ENCODE data around the gene MINDY4. TPM values are rescaled to one million over a fixed set of nuclear protein-coding genes. Genes with fewer than 3 reads are reported as not detected.
"Not testable (repeated sequence)": the region's sequence is repeated elsewhere in the genome, so short reads cannot be mapped to it uniquely, and the experiment has no call there.

Gene MINDY4
- total RNA-seq, 1 donor from 2014 or later: 5.3 TPM

DNA sequence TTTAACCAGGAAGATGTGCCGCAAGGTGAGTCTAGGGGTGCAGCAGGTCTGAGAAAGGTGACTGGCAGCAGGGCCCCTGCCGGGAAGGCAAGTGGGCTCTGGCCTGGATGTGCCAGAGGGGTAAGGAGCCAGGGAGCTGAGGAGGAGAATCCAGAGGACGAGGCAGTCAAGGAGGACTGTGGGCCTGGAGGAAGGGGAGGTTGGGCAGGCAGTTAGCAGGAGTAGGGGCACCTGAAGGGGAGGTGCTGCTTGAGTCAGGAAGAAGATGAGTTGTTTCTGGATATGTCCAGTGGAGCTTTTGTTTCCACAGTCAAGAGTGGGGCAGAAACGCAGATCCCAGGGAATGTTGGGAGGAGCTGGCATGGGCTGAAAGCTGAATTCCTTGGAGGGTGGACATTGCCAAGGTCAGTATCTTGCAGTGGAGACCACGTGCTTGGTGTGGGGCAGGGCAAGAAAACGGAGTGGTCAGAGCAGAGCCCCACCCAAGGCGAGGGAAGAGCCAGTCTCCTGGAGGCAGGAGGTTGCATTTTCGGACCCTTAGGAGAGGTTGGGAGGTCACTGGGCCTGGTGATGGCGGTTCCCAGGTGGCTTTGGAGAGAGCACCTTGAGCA is 34.0 kb downstream of the MINDY4 start:
- DNase-seq: no peak

- no peak for DNase-seq
These were observed 34.7 kb downstream of the MINDY4 start for GRCh38 chr7:30805931-30806330.

GRCh38 chr7:30807477-30807876 is 36.3 kb downstream of the MINDY4 start:
- not testable (repeated sequence) for DNase-seq

DNA sequence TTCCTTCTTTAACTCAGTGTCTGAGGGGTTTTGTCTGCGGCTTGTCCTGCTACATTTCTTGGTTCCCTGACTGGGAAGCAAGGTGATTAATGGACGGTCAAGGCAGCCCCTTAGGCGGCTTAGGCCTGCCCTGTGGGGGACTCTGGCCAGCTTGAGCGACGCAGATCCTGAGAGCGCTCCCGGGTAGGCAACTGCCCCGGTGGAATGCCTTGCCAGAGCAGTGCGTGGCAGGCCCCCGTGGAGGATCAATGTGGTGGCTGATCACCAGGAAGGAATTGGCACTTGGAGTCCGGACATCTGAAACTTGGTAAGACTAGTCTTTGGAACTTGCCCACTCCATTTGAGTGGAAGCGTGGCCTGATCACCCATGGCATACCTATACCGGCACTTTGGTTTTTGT is 36.7 kb downstream of the MINDY4 start:
- not testable (repeated sequence) for DNase-seq

- no peak for DNase-seq
These were observed 39.8 kb downstream of the MINDY4 start for GRCh38 chr7:30810986-30811385.

DNA sequence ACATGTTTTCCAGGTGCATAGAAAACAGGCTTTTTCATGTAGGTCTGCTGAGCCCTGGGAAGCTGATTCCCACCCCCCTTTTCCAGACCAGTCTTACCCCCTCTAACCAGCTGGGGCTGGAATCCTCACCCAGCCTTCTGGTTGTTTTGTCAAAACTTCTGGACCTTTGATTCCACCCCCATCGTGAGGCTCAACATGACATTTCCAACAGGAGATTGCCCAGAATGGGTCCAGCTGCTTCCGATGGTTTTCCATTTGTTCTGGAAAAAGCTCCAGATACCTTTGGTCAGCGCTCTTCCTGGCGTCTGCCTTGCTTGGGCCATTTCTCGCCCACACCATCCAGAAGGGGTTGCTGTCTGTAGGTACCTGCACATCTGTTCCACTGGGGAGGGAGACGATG is 41.5 kb downstream of the MINDY4 start:
- no peak for DNase-seq

- DNase-seq: no peak
These were observed 42.2 kb downstream of the MINDY4 start for GRCh38 chr7:30813466-30813865.

DNA sequence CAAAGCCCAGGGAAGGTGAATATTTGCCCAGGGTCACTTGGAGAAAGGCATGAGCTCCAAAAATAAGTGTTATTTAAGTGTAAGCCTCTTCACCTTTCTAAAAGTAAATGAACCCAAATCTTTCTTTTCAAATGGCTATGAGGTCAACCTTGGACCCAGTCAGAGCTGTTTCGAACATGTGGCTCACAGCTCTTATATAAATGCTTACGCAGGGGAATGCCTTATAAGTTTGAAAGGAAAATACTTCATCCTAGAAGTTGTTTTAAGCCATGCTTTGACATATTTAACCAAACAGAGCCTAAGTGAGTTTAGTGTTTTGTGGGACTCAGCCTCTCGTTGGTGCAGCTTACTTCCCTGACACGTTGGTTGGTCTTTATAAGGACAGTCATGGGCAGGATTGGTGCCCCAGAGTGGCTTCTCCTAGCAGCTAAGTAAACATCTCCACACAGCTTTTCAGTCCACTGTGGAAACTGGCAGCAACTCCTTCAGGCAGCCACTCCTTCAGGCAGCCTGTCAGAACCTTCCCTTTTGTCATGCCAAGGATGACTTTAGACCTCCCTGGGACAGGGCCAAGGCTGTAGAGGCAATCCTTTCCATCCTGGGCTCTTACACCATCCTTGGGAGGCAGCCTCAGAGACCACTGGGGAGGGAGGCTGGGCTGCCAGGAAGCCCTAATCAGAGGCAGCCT is 43.6 kb downstream of the MINDY4 start:
- DNase-seq: no peak

DNA sequence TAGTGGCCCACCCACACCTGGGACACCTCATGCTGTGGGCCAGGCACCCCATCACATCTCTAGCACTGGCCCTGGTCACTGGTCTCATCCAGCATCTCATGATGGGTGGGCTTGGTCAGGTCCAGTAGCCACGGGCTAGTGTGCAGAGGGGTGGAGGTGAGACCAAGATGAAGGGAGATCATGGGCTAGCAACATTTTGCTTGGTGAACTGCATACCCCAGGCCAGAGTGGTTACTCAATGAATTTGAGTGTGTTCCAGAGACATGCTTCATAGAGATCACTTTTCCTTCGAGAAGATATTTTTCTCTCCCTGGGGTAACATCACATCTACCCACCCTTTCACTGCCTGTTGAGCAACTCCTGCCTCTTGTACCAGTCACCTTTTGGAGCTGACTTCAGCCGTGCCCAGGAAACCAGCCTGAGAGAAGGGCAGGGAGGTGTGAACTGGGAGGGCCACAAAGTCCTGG is 44.2 kb downstream of the MINDY4 start:
- no peak for DNase-seq

- no peak for DNase-seq
These were observed 44.9 kb downstream of the MINDY4 start for GRCh38 chr7:30815951-30816644.

DNA sequence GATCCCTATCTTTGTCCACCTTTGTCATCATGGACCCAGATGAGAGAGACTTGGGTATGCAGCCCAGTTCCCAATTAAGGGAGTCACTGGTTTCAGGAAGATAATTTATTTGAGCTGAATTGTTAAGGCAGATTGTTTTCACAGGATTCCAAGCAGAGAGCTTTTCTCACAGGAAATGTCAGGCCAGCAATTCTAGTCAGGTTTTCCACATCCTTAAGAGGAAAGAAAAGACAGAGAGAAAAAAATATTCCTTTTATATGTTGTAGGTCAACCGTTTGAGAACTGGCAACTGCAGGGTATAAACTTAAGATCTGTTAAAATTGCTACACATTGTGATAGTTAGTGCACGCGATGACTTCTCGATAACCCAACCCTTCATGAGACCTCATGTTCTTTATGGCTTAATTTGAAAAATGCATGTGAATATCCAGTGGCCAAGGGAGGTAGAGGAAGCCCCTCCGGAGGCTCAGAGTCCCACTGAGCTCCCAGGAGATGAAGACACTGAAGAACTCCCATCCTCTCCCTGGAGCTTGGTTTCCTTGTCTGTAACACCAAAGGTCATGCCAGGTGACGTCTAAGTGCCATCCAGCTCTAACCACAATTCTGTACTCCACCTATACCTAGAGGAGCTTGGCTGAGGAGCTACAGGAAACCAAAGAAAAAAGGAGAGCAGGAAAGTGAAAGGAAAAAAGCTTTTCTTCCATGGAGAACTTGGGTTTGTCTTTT is 45.6 kb downstream of the MINDY4 start:
- no peak for DNase-seq

DNA sequence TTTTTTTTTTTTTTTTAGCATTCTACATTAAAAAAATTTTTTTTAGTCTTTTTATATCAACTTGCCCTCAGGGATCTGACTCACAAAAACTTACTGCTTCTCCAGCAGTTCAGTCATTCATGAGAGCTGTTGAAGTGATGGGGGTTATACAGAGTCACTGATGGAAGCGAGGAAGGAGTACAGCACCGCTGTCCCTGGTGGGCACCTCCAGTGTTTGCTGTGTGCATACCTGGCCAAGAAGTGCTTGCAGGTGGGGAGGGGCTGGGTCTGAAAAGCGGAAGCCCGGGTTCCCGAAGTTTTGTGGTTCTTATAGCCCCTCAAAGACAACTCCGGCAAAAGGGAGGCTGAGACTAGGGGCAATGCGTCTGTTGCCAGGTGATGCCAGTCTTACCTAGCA is 46.2 kb downstream of the MINDY4 start:
- no peak for DNase-seq

DNA sequence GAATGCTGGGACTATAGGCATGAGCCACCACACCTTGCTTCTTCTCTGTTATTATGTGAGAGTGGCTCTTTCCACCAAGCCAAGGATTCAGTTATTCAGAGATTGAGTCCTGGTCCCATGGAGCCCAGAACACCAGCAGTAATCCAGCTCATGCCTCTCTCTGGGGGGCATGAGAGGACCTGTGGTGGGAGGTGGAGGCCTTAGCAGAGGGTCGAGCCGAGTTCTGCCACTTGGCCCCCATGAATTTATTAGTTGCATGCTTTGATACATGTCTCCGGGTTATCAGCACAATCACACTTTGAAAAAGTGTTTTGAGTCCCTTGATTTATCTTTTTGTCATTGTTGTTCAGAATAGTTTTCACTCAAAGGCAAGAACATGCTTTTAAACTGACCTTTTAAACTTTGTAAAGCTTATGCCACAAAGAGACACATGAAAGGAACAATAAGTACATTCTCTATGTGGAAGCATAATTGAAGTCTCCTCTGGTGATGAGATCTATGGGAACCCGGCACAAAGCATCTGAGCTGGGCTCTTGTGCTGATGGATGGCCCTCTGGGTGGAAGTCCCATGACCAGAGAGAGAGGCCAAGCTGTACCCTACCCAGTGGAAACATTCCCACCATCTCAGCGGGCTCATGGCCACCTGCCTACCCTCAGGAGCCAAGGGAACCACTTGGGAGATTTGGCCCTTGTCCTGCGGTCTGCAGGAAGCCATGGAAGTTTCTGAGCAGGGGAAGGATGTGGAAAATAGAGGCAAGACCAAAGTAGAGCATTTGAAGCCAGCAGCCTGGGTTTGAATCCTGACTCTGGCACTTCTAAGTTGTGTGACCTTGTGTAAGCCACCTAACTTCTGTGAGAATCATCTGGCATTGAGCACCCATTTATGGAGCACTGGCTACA is 53.9 kb downstream of the MINDY4 start:
- no peak for DNase-seq

DNA sequence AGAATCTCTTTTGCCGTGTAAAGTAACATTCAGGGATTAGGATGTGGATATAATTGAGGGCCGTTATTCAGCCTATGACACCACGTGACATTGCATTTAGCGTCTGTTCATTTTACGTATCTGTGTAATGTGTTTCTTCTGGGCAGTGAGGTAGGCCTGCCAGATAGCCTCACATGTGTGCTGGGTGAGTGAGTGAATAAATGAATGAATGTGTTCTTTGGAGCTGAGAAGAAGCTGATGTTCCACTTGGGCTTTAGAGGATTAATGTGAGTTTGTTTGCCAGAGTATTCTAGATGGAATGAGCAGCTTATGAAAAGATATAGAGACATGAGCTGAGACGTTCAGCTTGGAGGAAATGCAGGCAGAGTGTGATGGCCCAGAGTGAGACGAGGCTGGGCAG is 55.0 kb downstream of the MINDY4 start:
- DNase-seq: no peak

DNA sequence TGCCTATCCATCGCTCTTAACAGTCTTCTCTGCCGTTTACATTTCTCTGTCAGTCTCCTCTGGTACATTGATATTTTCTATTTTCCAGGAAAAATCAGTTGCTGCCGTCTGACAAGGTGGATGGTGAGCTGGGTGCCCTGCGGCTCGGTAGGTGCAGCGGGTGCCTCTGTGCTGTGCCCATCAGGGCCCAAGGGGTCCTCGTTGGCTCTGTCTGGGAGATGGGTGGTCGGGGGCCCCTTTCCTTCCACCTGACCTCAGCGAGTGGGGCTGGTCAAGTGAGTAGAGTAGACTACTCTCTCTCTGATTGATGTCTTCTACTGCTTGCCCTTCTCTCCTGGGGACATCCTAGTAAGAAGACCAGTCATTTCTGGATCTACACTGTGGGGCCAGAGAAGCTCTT is 57.4 kb downstream of the MINDY4 start:
- DNase-seq: no peak

GRCh38 chr7:30829471-30829870 is 58.3 kb downstream of the MINDY4 start:
- DNase-seq: no peak

GRCh38 chr7:30831227-30831626 is 60.0 kb downstream of the MINDY4 start:
- DNase-seq: no peak

DNA sequence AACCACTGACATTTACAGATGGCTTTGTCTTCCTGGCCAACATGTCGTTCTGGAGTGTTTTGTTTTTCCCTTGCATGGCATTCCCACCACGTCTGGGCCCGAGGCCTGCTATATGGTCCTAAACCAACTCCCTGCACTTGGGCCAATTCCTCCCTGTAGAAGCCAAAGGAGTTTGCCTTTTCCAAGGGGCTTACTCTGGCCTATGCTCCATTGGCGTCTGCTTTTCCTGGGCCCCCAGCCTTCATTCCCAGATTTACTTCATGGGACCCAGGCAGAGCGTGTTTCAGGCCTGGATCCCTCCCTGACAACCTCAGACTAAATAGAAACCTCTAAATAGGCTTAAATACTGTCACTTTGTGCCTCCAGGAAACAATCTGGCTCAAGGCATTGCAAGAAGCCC is 60.7 kb downstream of the MINDY4 start:
- DNase-seq: no peak

- not testable (repeated sequence) for DNase-seq
These were observed 62.9 kb downstream of the MINDY4 start for GRCh38 chr7:30834017-30834674.

DNA sequence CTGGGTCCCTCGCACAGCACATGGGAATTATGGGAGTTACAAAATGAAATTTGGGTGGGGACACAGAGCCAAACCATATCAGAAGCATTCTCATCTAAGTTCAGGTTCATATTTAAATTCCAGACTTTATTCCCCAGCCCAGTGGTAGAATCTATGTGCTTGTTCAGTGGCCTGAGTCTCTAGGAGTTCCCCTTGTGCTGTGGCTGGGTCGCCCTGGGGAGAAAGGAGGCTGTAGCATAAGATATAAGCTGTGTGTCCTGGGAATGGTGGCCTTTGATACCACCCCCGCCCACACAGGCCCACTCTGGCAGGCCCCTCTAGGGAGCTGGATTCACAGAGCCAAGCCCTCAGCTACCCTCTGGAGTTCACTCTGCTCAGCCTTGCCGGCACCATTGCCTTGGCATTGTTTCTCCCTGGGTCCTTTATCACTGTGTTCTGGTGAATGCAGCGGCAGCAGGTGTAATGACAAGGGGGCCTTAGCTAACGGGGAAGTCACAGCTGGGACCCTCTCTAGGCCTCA is 64.2 kb downstream of the MINDY4 start:
- DNase-seq: no peak

DNA sequence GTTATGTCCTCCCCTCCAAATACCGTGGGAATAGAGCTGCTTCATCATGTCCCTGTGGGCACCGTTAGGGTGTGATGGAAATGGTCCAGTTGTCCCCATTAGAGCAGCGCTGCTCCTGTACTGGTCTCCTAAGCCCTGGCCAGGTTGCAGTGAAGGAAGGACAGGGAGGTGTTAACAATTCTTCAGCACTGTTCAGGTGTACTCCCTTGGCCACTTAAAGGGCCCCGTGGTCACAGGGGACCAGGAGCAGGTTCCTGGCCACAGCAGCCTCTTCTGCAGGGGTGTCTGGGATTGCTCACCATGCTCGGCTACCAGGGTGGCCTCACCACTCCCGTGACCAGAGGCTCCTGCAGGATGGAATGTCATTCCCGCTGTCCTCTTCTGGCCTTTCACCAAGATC is 65.8 kb downstream of the MINDY4 start:
- no peak for DNase-seq

Measured in occipital lobe (tissue), 2 donors.